C4-2B (cell line): ENCODE measurements around the gene ERC2.

Experiments
- H3K27ac ChIP-seq: fragments of 450-650 bp; 2 replicates; pipeline ENCODE4 v1.5.1; 2017
- CTCF ChIP-seq: fragments of 450-650 bp; conservative IDR thresholded peaks from 2 replicates; pipeline ENCODE4 v1.5.1; 2017; ENCODE audit warnings: mild to moderate bottlenecking
- ZFX ChIP-seq: fragments of 450-650 bp; IDR thresholded peaks from 2 replicates; pipeline ENCODE4 v1.6.1; 2017

The ERC2 gene

DNA sequence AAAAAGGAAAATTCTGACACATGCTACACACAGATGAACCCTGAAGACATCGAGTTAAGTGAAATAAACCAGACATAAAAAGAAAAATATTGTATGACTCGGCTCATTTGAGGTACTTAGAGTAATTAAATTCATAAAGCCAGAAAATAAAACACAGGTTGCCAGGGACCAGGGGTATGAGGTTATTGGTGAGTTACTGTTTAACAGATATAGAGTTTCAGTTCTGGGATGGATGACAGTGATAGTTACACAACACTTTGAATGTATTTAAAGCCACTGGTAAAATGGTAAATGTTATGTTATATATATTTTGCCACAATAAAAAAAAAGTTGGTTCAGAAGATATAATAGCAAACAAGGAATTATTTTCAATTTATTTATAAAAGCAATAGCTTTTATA lies 545.1 kb downstream of the ERC2 start:
- TF ChIP-seq ZFX (no peak), CTCF (no peak)
- H3K27ac ChIP-seq, result no peak overlapping the region

GRCh38 chr3:55912880-55913279 lies 555.4 kb downstream of the ERC2 start:
- TF ChIP-seq ZFX (no peak), CTCF (no peak)
- H3K27ac ChIP-seq, result no peak overlapping the region

GRCh38 chr3:55911266-55911665 lies 557.0 kb downstream of the ERC2 start:
- H3K27ac ChIP-seq, result no peak overlapping the region
- TF ChIP-seq ZFX (no peak), CTCF (no peak)

DNA sequence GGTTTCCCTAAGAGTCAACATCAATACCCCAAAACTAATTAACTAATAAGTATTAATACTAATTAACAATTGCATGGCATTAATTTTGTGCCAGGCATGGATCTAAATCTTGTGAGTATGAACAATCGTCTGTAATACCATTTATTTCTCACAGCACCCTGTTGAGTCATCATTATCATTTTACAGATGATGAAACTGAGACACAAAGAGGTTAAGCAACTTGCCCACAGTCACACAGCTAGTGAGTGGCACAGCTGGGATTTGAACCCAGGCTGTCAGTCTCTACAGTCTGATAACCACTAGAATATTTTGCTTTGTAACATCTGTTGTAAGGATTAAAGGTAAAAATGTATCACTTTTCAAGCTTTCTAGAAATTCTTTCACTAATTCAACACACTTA lies 557.7 kb downstream of the ERC2 start:
- no peak overlapping the region for H3K27ac ChIP-seq
- TF ChIP-seq CTCF (no peak), ZFX (no peak)

DNA sequence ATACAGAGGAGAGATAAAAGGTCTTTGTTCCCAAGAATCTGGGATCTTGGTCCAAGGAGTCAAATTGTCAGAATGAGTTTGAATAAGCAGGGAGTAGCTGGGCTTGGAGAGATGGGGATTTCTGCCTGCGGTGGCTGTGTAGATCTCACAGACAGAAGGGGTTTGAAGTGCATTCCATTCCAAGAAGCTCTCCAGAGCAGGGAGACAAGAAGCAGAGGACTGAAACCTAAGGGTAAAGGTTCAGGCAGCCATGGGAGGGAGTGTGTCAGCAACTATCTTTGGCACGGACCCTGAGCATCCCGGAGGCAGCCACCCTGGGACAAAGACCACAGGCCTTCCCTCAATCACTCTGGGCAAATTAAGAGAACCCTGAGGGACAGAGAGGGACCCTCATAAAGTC lies 558.9 kb downstream of the ERC2 start:
- TF ChIP-seq ZFX, result no peak
- no peak for TF ChIP-seq CTCF
- H3K27ac ChIP-seq, result no peak overlapping the region

- no peak for TF ChIP-seq ZFX
- no peak for TF ChIP-seq CTCF
- H3K27ac ChIP-seq, result no peak overlapping the region
These were observed 560.7 kb downstream of the ERC2 start for GRCh38 chr3:55907616-55908015.

DNA sequence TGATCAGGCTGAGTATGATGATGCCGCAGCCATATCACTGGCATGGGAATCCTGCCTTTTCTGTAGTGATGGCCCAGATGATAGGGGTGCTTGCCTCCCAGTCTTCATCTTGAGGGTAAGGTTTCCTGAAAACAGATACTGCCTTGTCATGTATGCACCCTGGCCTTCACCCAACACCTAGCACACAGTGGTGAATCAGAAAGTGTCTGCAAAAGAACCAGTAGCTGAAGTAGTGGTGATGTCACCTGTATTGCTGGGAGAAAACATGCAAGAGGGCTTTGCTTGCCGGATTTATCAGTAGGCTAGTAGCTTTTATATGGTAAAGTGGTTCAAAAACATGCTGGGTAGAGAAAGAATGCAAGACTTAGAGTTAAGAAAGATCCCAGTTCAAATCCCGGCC lies 561.4 kb downstream of the ERC2 start:
- no peak overlapping the region for H3K27ac ChIP-seq
- TF ChIP-seq CTCF, result no peak
- TF ChIP-seq ZFX, result no peak
